Natural killer cell (primary cell): ENCODE data around the gene SENP7. TPM values are rescaled to one million over a fixed set of nuclear protein-coding genes. Genes with fewer than 3 reads are reported as not detected.

ENCODE experiments used
- ATAC-seq, 3 donors: fragments of 150-1000 bp in 2 of 3; fragments of 200-7000 bp in 1 of 3; cut with Tn5 transposase; 1 replicate in 1 of 3; 2 replicates in 2 of 3; pipeline ENCODE4 v1.10.0; 2021; ENCODE audit warnings: mild to moderate bottlenecking in 2 of 3, moderate library complexity in 2 of 3
- DNase-seq, 2 donors: peaks; one replicate each; pipeline versions ENCODE4 v3.0.0 to v3.0.0-alpha.2; 2013 to 2021; ENCODE audit warnings: mixed read lengths in 1 of 2
- H3K27ac ChIP-seq: one replicate; pipeline ENCODE4 v1.5.1; 2013; ENCODE audit warnings: mild to moderate bottlenecking, low read length
- H3K27me3 ChIP-seq: one replicate; pipeline ENCODE4 v1.6.1; 2013; ENCODE audit warnings: low read length; ENCODE audit not compliant: control insufficient read depth, insufficient read depth
- H3K36me3 ChIP-seq: one replicate; pipeline ENCODE4 v1.6.1; 2013; ENCODE audit warnings: low read length; ENCODE audit not compliant: control insufficient read depth, insufficient read depth
- H3K4me1 ChIP-seq: one replicate; pipeline ENCODE4 v1.6.1; 2013; ENCODE audit warnings: low read length; ENCODE audit not compliant: control insufficient read depth, insufficient read depth
- H3K4me3 ChIP-seq: one replicate; pipeline ENCODE4 v1.5.1; 2013; ENCODE audit warnings: low read length
- H3K9me3 ChIP-seq: one replicate; pipeline ENCODE4 v1.6.1; 2013; ENCODE audit warnings: low read length; ENCODE audit not compliant: control insufficient read depth, insufficient read depth
- H3K27ac Mint-ChIP-seq, 2 donors: one replicate each; pipeline ENCODE4 v1.8.0; 2022; ENCODE audit warnings: mild to moderate bottlenecking in 2 of 2, mixed read lengths in 2 of 2, moderate library complexity in 1 of 2
- H3K27me3 Mint-ChIP-seq, 2 donors: one replicate each; pipeline ENCODE4 v1.8.0; 2022; ENCODE audit warnings: low read depth in 2 of 2, mixed read lengths in 2 of 2
- H3K36me3 Mint-ChIP-seq: one replicate; pipeline ENCODE4 v1.8.0; 2022; ENCODE audit warnings: mixed read lengths
- H3K4me1 Mint-ChIP-seq, 2 donors: one replicate each; pipeline ENCODE4 v1.8.0; 2022; ENCODE audit warnings: mixed read lengths in 2 of 2
- H3K4me3 Mint-ChIP-seq: one replicate; pipeline ENCODE4 v1.8.0; 2022; ENCODE audit warnings: mild to moderate bottlenecking, moderate library complexity, mixed read lengths
- H3K9me3 Mint-ChIP-seq, 2 donors: one replicate each; pipeline ENCODE4 v1.8.0; 2022; ENCODE audit warnings: mixed read lengths in 2 of 2
- WGBS: methylation state at CpG from one replicate; pipeline ENCODE4 v1.1.7; 2013; ENCODE audit warnings: missing lambda C conversion rate; ENCODE audit not compliant: insufficient coverage; 5-methylcytosine and 5-hydroxymethylcytosine counted together
- intact Hi-C: fragments of 100-400 bp; cut with micrococcal nuclease; formaldehyde crosslinking; loops from one replicate; pipeline ENCODE4 v1.14.2; 2022
- total RNA-seq, 4 donors: library from RNA; stranded (reverse); fragments of 120-200 nt in 1 of 4; gene quantifications; one replicate each; pipeline versions ENCODE4 v1.2.3 to v1.2.4, GENCODE V29; 2013 to 2022
- TF ChIP-seq, protein P1 (sequence below): fragments of 200-600 bp; IDR thresholded peaks from one replicate; pipeline ENCODE4 v1.8.0; 2022; ENCODE audit warnings: antibody characterized with exemption

The SENP7 gene
- total RNA-seq, 3 donors from 2014 or later (not counting 1 experiment from before 2014, with no cell fraction given), result 41.4 to 60.6 (median 52.7) TPM

DNA sequence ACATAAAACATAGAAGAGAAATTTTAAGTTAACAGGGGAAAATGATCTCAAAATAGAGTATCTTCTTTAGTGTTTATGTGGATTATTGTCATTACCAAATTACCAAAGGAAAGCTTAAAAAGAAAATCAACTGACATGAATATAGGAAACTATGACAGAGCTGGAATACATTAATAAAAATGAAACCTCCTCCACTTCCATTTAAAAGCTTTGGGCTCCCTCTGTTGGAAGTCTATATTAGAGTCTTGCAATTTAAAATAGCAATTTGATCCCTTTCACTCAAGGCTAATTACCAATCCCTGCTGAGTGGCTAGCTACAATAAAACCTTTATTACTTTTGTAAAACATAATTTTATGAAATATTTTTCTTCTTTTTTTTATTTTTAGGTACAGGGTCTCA lies 131.2 kb downstream of the SENP7 start:
- Mint-ChIP-seq H3K4me3 (no peak overlapping the region), H3K36me3 (no peaks in the 10 kb centered on the region), H3K9me3 (no peaks in the 10 kb centered on the region), H3K27me3 (no peaks in the 10 kb centered on the region), H3K4me1 (peaks cover 30 to 48% of the 10 kb centered on the region in 2 donors), H3K27ac (peak overlapping the region; percentile 24 to 63)
- Histone ChIP-seq H3K27me3 (no peaks in the 10 kb centered on the region), H3K4me3 (no peak overlapping the region), H3K9me3 (no peaks in the 10 kb centered on the region), H3K27ac (no peak overlapping the region), H3K36me3 (no peaks in the 10 kb centered on the region), H3K4me1 (peaks cover 4% of the 10 kb centered on the region)
- ATAC-seq (peak; percentile 45 to 59 (median 50)), DNase-seq (peak in 1 of 2 donors; percentile 59)
- intact Hi-C loops, result loop anchor here (1.0 to 10.0 kb wide), 4 partner anchors 133 to 1065 kb away; partner anchors contain the start of genes PCNP and SENP7
- TF ChIP-seq, protein P1, sequence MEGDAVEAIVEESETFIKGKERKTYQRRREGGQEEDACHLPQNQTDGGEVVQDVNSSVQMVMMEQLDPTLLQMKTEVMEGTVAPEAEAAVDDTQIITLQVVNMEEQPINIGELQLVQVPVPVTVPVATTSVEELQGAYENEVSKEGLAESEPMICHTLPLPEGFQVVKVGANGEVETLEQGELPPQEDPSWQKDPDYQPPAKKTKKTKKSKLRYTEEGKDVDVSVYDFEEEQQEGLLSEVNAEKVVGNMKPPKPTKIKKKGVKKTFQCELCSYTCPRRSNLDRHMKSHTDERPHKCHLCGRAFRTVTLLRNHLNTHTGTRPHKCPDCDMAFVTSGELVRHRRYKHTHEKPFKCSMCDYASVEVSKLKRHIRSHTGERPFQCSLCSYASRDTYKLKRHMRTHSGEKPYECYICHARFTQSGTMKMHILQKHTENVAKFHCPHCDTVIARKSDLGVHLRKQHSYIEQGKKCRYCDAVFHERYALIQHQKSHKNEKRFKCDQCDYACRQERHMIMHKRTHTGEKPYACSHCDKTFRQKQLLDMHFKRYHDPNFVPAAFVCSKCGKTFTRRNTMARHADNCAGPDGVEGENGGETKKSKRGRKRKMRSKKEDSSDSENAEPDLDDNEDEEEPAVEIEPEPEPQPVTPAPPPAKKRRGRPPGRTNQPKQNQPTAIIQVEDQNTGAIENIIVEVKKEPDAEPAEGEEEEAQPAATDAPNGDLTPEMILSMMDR, result peak; percentile 45

DNA sequence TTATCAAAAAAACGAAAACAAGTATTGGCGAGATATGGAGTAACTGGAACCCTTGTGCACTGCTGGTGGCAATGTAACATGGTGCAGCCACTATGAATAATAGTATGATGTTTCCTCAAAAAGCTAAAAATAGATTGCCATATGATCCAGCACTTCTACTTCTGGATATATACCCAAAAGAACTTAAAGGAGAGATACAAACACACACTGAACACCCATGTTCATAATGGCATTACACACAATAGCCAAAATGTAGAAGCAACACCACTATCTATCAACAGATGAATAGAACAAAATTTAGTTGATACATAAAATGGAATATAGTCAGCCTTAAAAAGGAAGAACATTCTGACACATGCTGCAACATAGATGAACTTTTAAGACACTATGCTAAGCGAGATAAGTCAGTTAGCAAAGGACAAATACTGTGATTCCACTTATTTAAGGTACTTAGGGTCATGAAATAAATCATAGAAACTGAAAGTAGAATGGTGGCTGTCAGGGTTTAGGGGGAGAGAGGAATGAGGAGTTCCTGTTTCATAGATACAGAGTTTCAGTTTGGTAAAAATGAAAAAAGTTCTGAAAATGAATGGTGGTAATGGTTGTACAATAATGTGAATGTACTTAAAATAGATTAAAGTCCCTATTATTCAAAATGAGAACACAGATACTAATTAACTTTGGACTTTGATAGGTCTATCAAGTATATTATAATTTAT lies 133.2 kb downstream of the SENP7 start:
- peak overlapping the region; percentile 58 for H3K27ac ChIP-seq
- WGBS, result 59% methylated on average over 3 of the region's 3 CpGs
- DNase-seq (peak in 1 of 2 donors; percentile 48), ATAC-seq (peak; percentile 82 to 89 (median 88))
- no peaks in the 10 kb centered on the region for H3K27me3 Mint-ChIP-seq
- TF ChIP-seq, protein P1, result no peak
- peaks cover 4% of the 10 kb centered on the region for H3K4me1 ChIP-seq
- peaks cover 32 to 44% of the 10 kb centered on the region in 2 donors for H3K4me1 Mint-ChIP-seq
- no peak overlapping the region for H3K4me3 ChIP-seq
- H3K9me3 Mint-ChIP-seq, result no peaks in the 10 kb centered on the region
- H3K36me3 ChIP-seq, result no peaks in the 10 kb centered on the region
- intact Hi-C loops, result loop anchor here (5.0 to 10.0 kb wide), 3 partner anchors 135 to 1063 kb away; partner anchors contain the start of genes PCNP and SENP7
- H3K9me3 ChIP-seq, result no peaks in the 10 kb centered on the region
- H3K36me3 Mint-ChIP-seq, result no peaks in the 10 kb centered on the region
- peak overlapping the region; percentile 75 for H3K4me3 Mint-ChIP-seq
- H3K27ac Mint-ChIP-seq, result peak overlapping the region; percentile 60 to 80
- no peaks in the 10 kb centered on the region for H3K27me3 ChIP-seq

DNA sequence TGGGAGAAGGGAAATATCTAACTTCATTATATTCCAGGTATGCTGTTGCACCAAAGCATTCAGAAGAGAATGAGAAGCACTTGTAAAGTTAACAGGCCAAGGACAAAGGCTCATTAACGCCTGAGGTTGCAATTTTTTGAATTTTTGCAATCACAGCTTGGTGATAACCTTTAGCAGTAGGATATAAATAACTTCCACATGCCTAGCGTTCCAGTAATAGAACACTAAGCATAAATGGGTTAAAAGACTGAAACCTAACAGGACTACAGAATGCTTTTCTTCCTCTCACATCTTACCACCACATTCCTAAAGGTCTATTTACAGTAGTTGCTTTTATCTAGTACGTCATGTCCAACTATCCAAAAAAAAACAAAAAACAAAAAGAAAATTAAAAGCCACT lies 135.2 kb downstream of the SENP7 start:
- DNase-seq, result no peak
- WGBS, result 100% methylated on average over 3 of the region's 3 CpGs
- Histone ChIP-seq H3K36me3 (no peaks in the 10 kb centered on the region), H3K4me3 (no peak overlapping the region), H3K27ac (no peak overlapping the region), H3K9me3 (no peaks in the 10 kb centered on the region), H3K27me3 (no peaks in the 10 kb centered on the region), H3K4me1 (peaks cover 4% of the 10 kb centered on the region)
- peaks cover 32 to 44% of the 10 kb centered on the region in 2 donors for H3K4me1 Mint-ChIP-seq
- peak overlapping the region; percentile 2 to 60 for H3K27ac Mint-ChIP-seq
- H3K9me3 Mint-ChIP-seq, result no peaks in the 10 kb centered on the region
- no peak for ATAC-seq
- no peak overlapping the region for H3K4me3 Mint-ChIP-seq
- TF ChIP-seq, protein P1, result no peak
- no peaks in the 10 kb centered on the region for H3K36me3 Mint-ChIP-seq
- intact Hi-C loops, result no loop called here
- H3K27me3 Mint-ChIP-seq, result no peaks in the 10 kb centered on the region
